ENCODE results near the gene STRA6. TPM values are rescaled to one million over a fixed set of nuclear protein-coding genes. Genes with fewer than 3 reads are reported as not detected.
A peak's percentile ranks its signal among the peaks of the same experiment; 100 is the strongest.

The STRA6 gene
- total and polyA plus RNA-seq, 8 donors: 0.06 to 1.7 (median 0.46) TPM; not detected in 2

- peak in 3 of 6 donors; percentile 15 to 52 (median 32) for DNase-seq
- H3K36me3 ChIP-seq: no peaks in the 10 kb centered on the region
- no peaks in the 10 kb centered on the region for H3K27me3 ChIP-seq
- H3K9me3 ChIP-seq: no peaks in the 10 kb centered on the region
- FAIRE-seq: no peak
- ATAC-seq: peak in 3 of 4 donors; percentile 73 to 75 (median 74)
- H3K4me1 ChIP-seq: no peaks in the 10 kb centered on the region
- H3K4me3 ChIP-seq: no peak overlapping the region
- intact Hi-C loops (cut with DNase I): no loop called here
- 51 to 53% methylated on average over 13 of the region's 13 CpGs for WGBS, 2 donors
- TF ChIP-seq CTCF (IDR thresholded peaks at IDR 0.05): no peak
- peak overlapping the region in 1 of 4 donors; percentile 12 for H3K27ac ChIP-seq
Observed at GRCh38 chr15:74179101-74179841, 23.3 kb downstream of the STRA6 start.

- H3K4me1 ChIP-seq: no peaks in the 10 kb centered on the region
- H3K27me3 ChIP-seq: no peaks in the 10 kb centered on the region
- intact Hi-C loops (cut with DNase I): no loop called here
- no peak for ATAC-seq
- WGBS, 2 donors: 58 to 65% methylated on average over 7 of the region's 7 CpGs
- FAIRE-seq: no peak
- no peak for TF ChIP-seq CTCF (IDR thresholded peaks at IDR 0.05)
- no peak overlapping the region for H3K27ac ChIP-seq
- H3K36me3 ChIP-seq: no peaks in the 10 kb centered on the region
- DNase-seq: no peak
- no peaks in the 10 kb centered on the region for H3K9me3 ChIP-seq
- no peak overlapping the region for H3K4me3 ChIP-seq
Observed at GRCh38 chr15:74178326-74179100, 24.1 kb downstream of the STRA6 start.

- Histone ChIP-seq H3K36me3 (no peaks in the 10 kb centered on the region), H3K27me3 (no peaks in the 10 kb centered on the region), H3K4me3 (no peak overlapping the region), H3K27ac (no peak overlapping the region), H3K9me3 (no peaks in the 10 kb centered on the region), H3K4me1 (no peaks in the 10 kb centered on the region)
- DNase-seq (peak in 2 of 6 donors; percentile 29 to 42), ATAC-seq (no peak), FAIRE-seq (no peak)
- intact Hi-C loops (cut with DNase I): no loop called here
- TF ChIP-seq CTCF (IDR thresholded peaks at IDR 0.05): no peak
- WGBS, 2 donors: 68 to 70% methylated on average over 10 of the region's 10 CpGs
Observed at GRCh38 chr15:74176262-74177214, 26.0 kb downstream of the STRA6 start.

- H3K4me1 ChIP-seq: no peaks in the 10 kb centered on the region
- H3K27me3 ChIP-seq: no peaks in the 10 kb centered on the region
- no peak overlapping the region for H3K27ac ChIP-seq
- WGBS, 2 donors: 79 to 84% methylated on average over 45 of the region's 45 CpGs
- peak in 2 of 6 donors; percentile 49 to 53 for DNase-seq
- H3K9me3 ChIP-seq: no peaks in the 10 kb centered on the region
- no peak for ATAC-seq
- TF ChIP-seq CTCF (IDR thresholded peaks at IDR 0.05): no peak
- no peaks in the 10 kb centered on the region for H3K36me3 ChIP-seq
- intact Hi-C loops (cut with DNase I): no loop called here
- H3K4me3 ChIP-seq: no peak overlapping the region
- FAIRE-seq: no peak
Observed at GRCh38 chr15:74175271-74176191, 27.1 kb downstream of the STRA6 start.

Measured in pancreas (tissue), 10 donors.